Measurements from ENCODE around the gene CENPU. TPM values are rescaled to one million over a fixed set of nuclear protein-coding genes. Genes with fewer than 3 reads are reported as not detected.
"Not testable (repeated sequence)": the region's sequence is repeated elsewhere in the genome, so short reads cannot be mapped to it uniquely, and the experiment has no call there.

The CENPU gene
- total RNA-seq, 2 donors from 2014 or later: 2.6 to 15.5 TPM

DNA sequence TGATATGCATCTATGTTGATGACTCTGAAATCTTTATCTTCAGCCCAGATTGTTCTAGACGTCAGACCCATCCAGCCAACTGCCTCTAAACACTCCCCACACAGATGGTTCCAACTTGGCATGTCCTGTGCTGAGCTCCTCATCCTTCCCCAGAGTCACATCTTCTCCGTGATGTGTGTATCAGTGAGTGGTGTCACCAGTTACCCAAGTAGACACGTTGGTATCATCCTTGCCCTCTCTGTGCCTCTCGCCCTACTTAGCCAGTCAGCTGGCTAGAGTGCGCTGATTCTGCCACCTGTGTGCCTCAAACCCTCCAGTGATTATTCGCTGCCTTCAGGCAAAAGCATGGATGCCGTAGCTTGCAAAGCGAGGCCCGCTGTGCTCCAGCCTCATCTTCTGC lies 65.8 kb downstream of the CENPU start:
- Histone ChIP-seq H3K4me1 (replicated peaks) (no peaks in the 10 kb centered on the region), H3K27ac (no peak overlapping the region), H3K36me3 (no peaks in the 10 kb centered on the region), H3K27me3 (replicated peaks; ENCODE audit: insufficient read depth) (no peaks in the 10 kb centered on the region), H3K9me3 (no peaks in the 10 kb centered on the region), H3K4me3 (no peak overlapping the region)
- DNase-seq (ENCODE audit: low spot score): no peak
- 90% methylated on average over 9 of the region's 9 CpGs for WGBS
- intact Hi-C loops (cut with DNase I): no loop called here
- TF ChIP-seq, protein P1, sequence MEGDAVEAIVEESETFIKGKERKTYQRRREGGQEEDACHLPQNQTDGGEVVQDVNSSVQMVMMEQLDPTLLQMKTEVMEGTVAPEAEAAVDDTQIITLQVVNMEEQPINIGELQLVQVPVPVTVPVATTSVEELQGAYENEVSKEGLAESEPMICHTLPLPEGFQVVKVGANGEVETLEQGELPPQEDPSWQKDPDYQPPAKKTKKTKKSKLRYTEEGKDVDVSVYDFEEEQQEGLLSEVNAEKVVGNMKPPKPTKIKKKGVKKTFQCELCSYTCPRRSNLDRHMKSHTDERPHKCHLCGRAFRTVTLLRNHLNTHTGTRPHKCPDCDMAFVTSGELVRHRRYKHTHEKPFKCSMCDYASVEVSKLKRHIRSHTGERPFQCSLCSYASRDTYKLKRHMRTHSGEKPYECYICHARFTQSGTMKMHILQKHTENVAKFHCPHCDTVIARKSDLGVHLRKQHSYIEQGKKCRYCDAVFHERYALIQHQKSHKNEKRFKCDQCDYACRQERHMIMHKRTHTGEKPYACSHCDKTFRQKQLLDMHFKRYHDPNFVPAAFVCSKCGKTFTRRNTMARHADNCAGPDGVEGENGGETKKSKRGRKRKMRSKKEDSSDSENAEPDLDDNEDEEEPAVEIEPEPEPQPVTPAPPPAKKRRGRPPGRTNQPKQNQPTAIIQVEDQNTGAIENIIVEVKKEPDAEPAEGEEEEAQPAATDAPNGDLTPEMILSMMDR (IDR thresholded peaks at IDR 0.05): no peak
- TF ChIP-seq POLR2A (IDR thresholded peaks at IDR 0.05): no peak
- TF ChIP-seq POLR2AphosphoS5 (IDR thresholded peaks at IDR 0.05): no peak

GRCh38 chr4:184666670-184667069 lies 67.2 kb downstream of the CENPU start:
- no peak for TF ChIP-seq POLR2A (IDR thresholded peaks at IDR 0.05)
- no peak for TF ChIP-seq POLR2AphosphoS5 (IDR thresholded peaks at IDR 0.05)
- TF ChIP-seq, protein P1 (IDR thresholded peaks at IDR 0.05): no peak
- no peak overlapping the region for H3K4me3 ChIP-seq
- 88% methylated on average over 6 of the region's 6 CpGs for WGBS
- H3K36me3 ChIP-seq: no peaks in the 10 kb centered on the region
- H3K4me1 ChIP-seq (replicated peaks): no peaks in the 10 kb centered on the region
- no peak overlapping the region for H3K27ac ChIP-seq
- no peak for DNase-seq (ENCODE audit: low spot score)
- H3K9me3 ChIP-seq: no peaks in the 10 kb centered on the region
- intact Hi-C loops (cut with DNase I): no loop called here
- H3K27me3 ChIP-seq (replicated peaks; ENCODE audit: insufficient read depth): no peaks in the 10 kb centered on the region

- H3K4me3 ChIP-seq: no peak overlapping the region
- no peak overlapping the region for H3K27ac ChIP-seq
- H3K9me3 ChIP-seq: no peaks in the 10 kb centered on the region
- H3K27me3 ChIP-seq (replicated peaks; ENCODE audit: insufficient read depth): no peaks in the 10 kb centered on the region
- 72% methylated on average over 6 of the region's 6 CpGs for WGBS
- TF ChIP-seq POLR2AphosphoS5 (IDR thresholded peaks at IDR 0.05): no peak
- TF ChIP-seq, protein P1 (IDR thresholded peaks at IDR 0.05): no peak
- no peak for DNase-seq (ENCODE audit: low spot score)
- intact Hi-C loops (cut with DNase I): no loop called here
- no peaks in the 10 kb centered on the region for H3K36me3 ChIP-seq
- no peaks in the 10 kb centered on the region for H3K4me1 ChIP-seq (replicated peaks)
Measured at GRCh38 chr4:184664445-184665210, 69.3 kb downstream of the CENPU start.

GRCh38 chr4:184662236-184662635 lies 71.7 kb downstream of the CENPU start:
- no peak overlapping the region for H3K4me3 ChIP-seq
- H3K27me3 ChIP-seq (replicated peaks; ENCODE audit: insufficient read depth): no peaks in the 10 kb centered on the region
- no peak for DNase-seq (ENCODE audit: low spot score)
- intact Hi-C loops (cut with DNase I): no loop called here
- TF ChIP-seq POLR2AphosphoS5 (IDR thresholded peaks at IDR 0.05) (no peak), POLR2A (IDR thresholded peaks at IDR 0.05) (no peak)
- TF ChIP-seq, protein P1 (IDR thresholded peaks at IDR 0.05): no peak
- H3K9me3 ChIP-seq: no peaks in the 10 kb centered on the region
- no peaks in the 10 kb centered on the region for H3K4me1 ChIP-seq (replicated peaks)
- no peaks in the 10 kb centered on the region for H3K36me3 ChIP-seq
- H3K27ac ChIP-seq: no peak overlapping the region
- WGBS: 75% methylated on average over 1 of the region's 1 CpG

DNA sequence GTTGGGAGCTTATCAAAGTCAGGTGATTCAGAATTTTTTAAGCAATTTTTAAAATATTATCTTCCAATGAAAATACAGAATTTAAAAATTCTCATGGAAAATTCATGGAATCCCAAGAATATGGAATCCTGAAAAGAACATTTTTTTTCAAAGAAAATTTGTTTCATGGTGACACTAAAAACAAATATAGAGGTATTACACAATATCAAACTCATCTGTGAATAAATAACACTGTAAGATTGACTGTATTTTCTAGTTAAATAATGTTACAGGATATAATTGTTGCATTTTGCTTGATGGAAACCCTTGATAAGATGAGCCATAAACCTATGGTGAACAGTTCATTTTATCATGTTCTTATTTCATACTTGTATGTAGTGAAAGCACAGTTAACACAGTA lies 72.9 kb downstream of the CENPU start:
- intact Hi-C loops (cut with DNase I): no loop called here
- Histone ChIP-seq H3K27ac (no peak overlapping the region), H3K9me3 (no peaks in the 10 kb centered on the region), H3K4me1 (replicated peaks) (no peaks in the 10 kb centered on the region), H3K36me3 (no peaks in the 10 kb centered on the region), H3K27me3 (replicated peaks; ENCODE audit: insufficient read depth) (no peaks in the 10 kb centered on the region), H3K4me3 (no peak overlapping the region)
- DNase-seq (ENCODE audit: low spot score): no peak
- TF ChIP-seq, protein P1 (IDR thresholded peaks at IDR 0.05): no peak
- TF ChIP-seq POLR2A (IDR thresholded peaks at IDR 0.05) (no peak), POLR2AphosphoS5 (IDR thresholded peaks at IDR 0.05) (no peak)

GRCh38 chr4:184657820-184658219 lies 76.1 kb downstream of the CENPU start:
- 96% methylated on average over 9 of the region's 9 CpGs for WGBS
- H3K36me3 ChIP-seq; intact Hi-C loops (cut with DNase I); DNase-seq (ENCODE audit: low spot score); H3K4me1 ChIP-seq (replicated peaks); H3K27me3 ChIP-seq (replicated peaks; ENCODE audit: insufficient read depth); H3K9me3 ChIP-seq; H3K27ac ChIP-seq; H3K4me3 ChIP-seq: not testable (repeated sequence)
